WTC11 (cell line): ENCODE results near the gene FCN1. TPM values are rescaled to one million over a fixed set of nuclear protein-coding genes. Genes with fewer than 3 reads are reported as not detected.

ENCODE experiments used
- ATAC-seq: fragments of 200-7000 bp; cut with Tn5 transposase; 2 replicates; pipeline ENCODE4 v1.10.0; 2021; ENCODE audit warnings: mild to moderate bottlenecking, moderate library complexity
- CTCF ChIA-PET: fragments of 300-600 bp; sonication (Branson Sonifier 250); formaldehyde crosslinking; loops from one replicate; lab custom pipeline; 2021; ENCODE audit warnings: antibody characterized with exemption; lab: Charles Lee
- POLR2A ChIA-PET: fragments of 350-600 bp; sonication (Branson Sonifier 250); formaldehyde crosslinking; loops from one replicate; lab custom pipeline; 2021; ENCODE audit warnings: antibody characterized with exemption; lab: Charles Lee
- DNase-seq: peaks from one replicate; pipeline ENCODE4 v3.0.0; 2021; ENCODE audit warnings: low spot score
- H3K27ac Mint-ChIP-seq: 2 replicates; pipeline ENCODE4 v1.8.0; 2021; ENCODE audit warnings: mixed read lengths
- H3K27me3 Mint-ChIP-seq: 2 replicates; pipeline ENCODE4 v1.8.0; 2021; ENCODE audit warnings: low read depth, mild to moderate bottlenecking, moderate library complexity, mixed read lengths
- H3K36me3 Mint-ChIP-seq: 2 replicates; pipeline ENCODE4 v1.8.0; 2021; ENCODE audit warnings: mixed read lengths
- H3K4me1 Mint-ChIP-seq: 2 replicates; pipeline ENCODE4 v1.8.0; 2022; ENCODE audit warnings: mixed read lengths
- H3K4me3 Mint-ChIP-seq: 2 replicates; pipeline ENCODE4 v1.8.0; 2021; ENCODE audit warnings: mild to moderate bottlenecking, moderate library complexity, mixed read lengths
- H3K9me3 Mint-ChIP-seq: 2 replicates; pipeline ENCODE4 v1.8.0; 2021; ENCODE audit warnings: mixed read lengths
- CREB1 ChIP-seq: sonication (generic); formaldehyde crosslinking; IDR thresholded peaks from 2 replicates; pipeline ENCODE4 v1.8.0; 2023; ENCODE audit warnings: mild to moderate bottlenecking, missing genetic modification reagents
- CREM ChIP-seq: sonication (generic); formaldehyde crosslinking; IDR thresholded peaks from 2 replicates; pipeline ENCODE4 v1.8.1; 2022; ENCODE audit warnings: mild to moderate bottlenecking, missing genetic modification reagents, moderate library complexity
- ESRRA ChIP-seq: sonication (generic); formaldehyde crosslinking; IDR thresholded peaks from 2 replicates; pipeline ENCODE4 v1.8.1; 2022; ENCODE audit warnings: mild to moderate bottlenecking, missing genetic modification reagents, borderline replicate concordance
- JAZF1 ChIP-seq: fragments of 250-450 bp; sonication (Bioruptor Pico); IDR thresholded peaks from 2 replicates; pipeline ENCODE4 v1.9.0; 2021; ENCODE audit warnings: moderate library complexity, mild to moderate bottlenecking, inconsistent platforms
- MXD4 ChIP-seq: fragments of 250-450 bp; sonication (Bioruptor Pico); IDR thresholded peaks from 2 replicates; pipeline ENCODE4 v1.8.0; 2021; ENCODE audit warnings: mild to moderate bottlenecking, moderate library complexity, borderline replicate concordance
- NFE2L1 ChIP-seq: sonication (generic); formaldehyde crosslinking; IDR thresholded peaks from 2 replicates; pipeline ENCODE4 v1.8.1; 2023; ENCODE audit warnings: missing genetic modification reagents
- NR2C2 ChIP-seq: sonication (generic); formaldehyde crosslinking; IDR thresholded peaks from 2 replicates; pipeline ENCODE4 v1.8.0; 2022; ENCODE audit warnings: mild to moderate bottlenecking, missing genetic modification reagents
- PRRX2 ChIP-seq: fragments of 250-450 bp; sonication (Bioruptor Pico); IDR thresholded peaks from 2 replicates; pipeline ENCODE4 v1.8.0; 2021; ENCODE audit warnings: mild to moderate bottlenecking
- ZNF138 ChIP-seq: sonication (generic); formaldehyde crosslinking; conservative IDR thresholded peaks from 2 replicates; pipeline ENCODE4 v1.8.1; 2022; ENCODE audit warnings: mild to moderate bottlenecking, moderate library complexity, missing genetic modification reagents
- ZNF219 ChIP-seq: sonication (generic); formaldehyde crosslinking; IDR thresholded peaks from 2 replicates; pipeline ENCODE4 v1.8.0; 2023; ENCODE audit warnings: missing genetic modification reagents, mild to moderate bottlenecking, borderline replicate concordance
- ZNF263 ChIP-seq: sonication (generic); formaldehyde crosslinking; IDR thresholded peaks from 2 replicates; pipeline ENCODE4 v1.8.1; 2022; ENCODE audit warnings: low read depth, mild to moderate bottlenecking, moderate library complexity, missing genetic modification reagents
- ZNF671 ChIP-seq: fragments of 250-450 bp; sonication (Bioruptor Pico); IDR thresholded peaks from 2 replicates; pipeline ENCODE4 v1.8.0; 2021; ENCODE audit warnings: mild to moderate bottlenecking
- total RNA-seq: library from RNA; stranded (reverse); gene quantifications from 3 replicates; pipeline ENCODE4 v1.2.3, GENCODE V29; 2021
- TF ChIP-seq, protein P1 (sequence below): sonication (generic); formaldehyde crosslinking; conservative IDR thresholded peaks from 2 replicates; pipeline ENCODE4 v1.8.1; 2023; ENCODE audit warnings: mild to moderate bottlenecking, low read depth, missing genetic modification reagents, moderate library complexity
- TF ChIP-seq, protein P2 (sequence below): sonication (generic); formaldehyde crosslinking; IDR thresholded peaks from 2 replicates; pipeline ENCODE4 v1.8.0; 2022; ENCODE audit warnings: mild to moderate bottlenecking, missing genetic modification reagents
- TF ChIP-seq, protein P3 (sequence below): sonication (generic); formaldehyde crosslinking; IDR thresholded peaks from 2 replicates; pipeline ENCODE4 v1.8.0; 2023; ENCODE audit warnings: missing genetic modification reagents, mild to moderate bottlenecking, borderline replicate concordance
- TF ChIP-seq, protein P4 (sequence below): fragments of 250-450 bp; sonication (Bioruptor Pico); IDR thresholded peaks from 2 replicates; pipeline ENCODE4 v1.9.0; 2021; ENCODE audit warnings: moderate library complexity, mild to moderate bottlenecking, inconsistent platforms, borderline replicate concordance

The FCN1 gene
- total RNA-seq, 1 experiment from 2014 or later, result not detected

DNA sequence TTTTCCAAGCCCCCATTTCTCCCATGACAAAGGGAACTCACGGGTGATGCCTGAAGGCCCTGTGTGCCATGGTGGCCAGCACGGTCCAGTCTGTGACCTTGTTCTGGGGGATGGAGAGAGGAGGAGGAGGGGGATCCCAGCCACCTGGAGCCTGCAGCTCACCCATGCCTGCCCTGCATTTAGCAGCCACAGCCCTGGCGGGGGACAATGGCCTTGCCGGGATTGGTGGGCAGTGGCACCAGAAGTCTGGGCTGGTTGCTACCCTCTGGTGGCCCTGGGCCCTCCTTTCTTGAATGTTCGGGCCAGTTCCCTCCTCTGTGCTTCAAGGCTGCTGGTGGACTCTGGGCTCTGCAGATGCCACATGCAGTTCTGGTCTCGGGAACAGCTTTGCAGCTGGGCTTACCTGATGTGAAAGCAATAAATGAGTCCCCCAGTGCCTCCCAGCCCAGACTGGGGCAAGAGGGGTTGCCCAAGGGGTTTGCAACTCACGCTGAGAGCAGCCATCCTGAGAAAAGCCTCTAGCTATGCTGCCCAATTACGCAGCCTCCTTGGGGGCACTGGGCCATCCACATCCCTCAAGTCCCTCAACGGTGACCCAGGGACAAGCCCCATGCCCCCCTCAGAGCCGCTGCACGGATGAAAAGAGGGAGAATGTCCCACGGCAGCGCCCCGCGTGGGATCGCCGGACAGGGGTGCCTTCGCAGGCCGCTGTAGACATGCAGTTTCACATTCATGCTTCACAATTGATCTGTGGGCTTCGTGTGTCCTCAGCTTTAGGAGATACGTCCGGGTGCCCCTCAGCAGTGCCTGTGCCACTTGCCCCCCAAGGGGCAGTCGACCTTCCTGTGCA is 49.2 kb upstream of the FCN1 start:
- DNase-seq (no peak), ATAC-seq (no peak)
- Mint-ChIP-seq H3K36me3 (no peaks in the 10 kb centered on the region), H3K9me3 (peaks cover 6% of the 10 kb centered on the region; the same call in 1 of the 2 replicates), H3K27ac (no peak overlapping the region), H3K27me3 (peaks cover 3% of the 10 kb centered on the region), H3K4me1 (peaks cover 12% of the 10 kb centered on the region), H3K4me3 (no peak overlapping the region)
- TF ChIP-seq PRRX2 (CRISPR knock-in tag) (no peak), CREM (CRISPR knock-in tag) (no peak), ZNF138 (CRISPR knock-in tag) (no peak), ZNF671 (CRISPR knock-in tag) (no peak), NR2C2 (no peak), ESRRA (CRISPR knock-in tag) (no peak), ZNF263 (CRISPR knock-in tag) (no peak), ZNF219 (CRISPR knock-in tag) (no peak)
- TF ChIP-seq, protein P1, sequence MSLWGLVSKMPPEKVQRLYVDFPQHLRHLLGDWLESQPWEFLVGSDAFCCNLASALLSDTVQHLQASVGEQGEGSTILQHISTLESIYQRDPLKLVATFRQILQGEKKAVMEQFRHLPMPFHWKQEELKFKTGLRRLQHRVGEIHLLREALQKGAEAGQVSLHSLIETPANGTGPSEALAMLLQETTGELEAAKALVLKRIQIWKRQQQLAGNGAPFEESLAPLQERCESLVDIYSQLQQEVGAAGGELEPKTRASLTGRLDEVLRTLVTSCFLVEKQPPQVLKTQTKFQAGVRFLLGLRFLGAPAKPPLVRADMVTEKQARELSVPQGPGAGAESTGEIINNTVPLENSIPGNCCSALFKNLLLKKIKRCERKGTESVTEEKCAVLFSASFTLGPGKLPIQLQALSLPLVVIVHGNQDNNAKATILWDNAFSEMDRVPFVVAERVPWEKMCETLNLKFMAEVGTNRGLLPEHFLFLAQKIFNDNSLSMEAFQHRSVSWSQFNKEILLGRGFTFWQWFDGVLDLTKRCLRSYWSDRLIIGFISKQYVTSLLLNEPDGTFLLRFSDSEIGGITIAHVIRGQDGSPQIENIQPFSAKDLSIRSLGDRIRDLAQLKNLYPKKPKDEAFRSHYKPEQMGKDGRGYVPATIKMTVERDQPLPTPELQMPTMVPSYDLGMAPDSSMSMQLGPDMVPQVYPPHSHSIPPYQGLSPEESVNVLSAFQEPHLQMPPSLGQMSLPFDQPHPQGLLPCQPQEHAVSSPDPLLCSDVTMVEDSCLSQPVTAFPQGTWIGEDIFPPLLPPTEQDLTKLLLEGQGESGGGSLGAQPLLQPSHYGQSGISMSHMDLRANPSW (CRISPR knock-in tag), result no peak
- TF ChIP-seq, protein P2, sequence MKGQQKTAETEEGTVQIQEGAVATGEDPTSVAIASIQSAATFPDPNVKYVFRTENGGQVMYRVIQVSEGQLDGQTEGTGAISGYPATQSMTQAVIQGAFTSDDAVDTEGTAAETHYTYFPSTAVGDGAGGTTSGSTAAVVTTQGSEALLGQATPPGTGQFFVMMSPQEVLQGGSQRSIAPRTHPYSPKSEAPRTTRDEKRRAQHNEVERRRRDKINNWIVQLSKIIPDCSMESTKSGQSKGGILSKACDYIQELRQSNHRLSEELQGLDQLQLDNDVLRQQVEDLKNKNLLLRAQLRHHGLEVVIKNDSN (CRISPR knock-in tag), result no peak
- TF ChIP-seq, protein P3, sequence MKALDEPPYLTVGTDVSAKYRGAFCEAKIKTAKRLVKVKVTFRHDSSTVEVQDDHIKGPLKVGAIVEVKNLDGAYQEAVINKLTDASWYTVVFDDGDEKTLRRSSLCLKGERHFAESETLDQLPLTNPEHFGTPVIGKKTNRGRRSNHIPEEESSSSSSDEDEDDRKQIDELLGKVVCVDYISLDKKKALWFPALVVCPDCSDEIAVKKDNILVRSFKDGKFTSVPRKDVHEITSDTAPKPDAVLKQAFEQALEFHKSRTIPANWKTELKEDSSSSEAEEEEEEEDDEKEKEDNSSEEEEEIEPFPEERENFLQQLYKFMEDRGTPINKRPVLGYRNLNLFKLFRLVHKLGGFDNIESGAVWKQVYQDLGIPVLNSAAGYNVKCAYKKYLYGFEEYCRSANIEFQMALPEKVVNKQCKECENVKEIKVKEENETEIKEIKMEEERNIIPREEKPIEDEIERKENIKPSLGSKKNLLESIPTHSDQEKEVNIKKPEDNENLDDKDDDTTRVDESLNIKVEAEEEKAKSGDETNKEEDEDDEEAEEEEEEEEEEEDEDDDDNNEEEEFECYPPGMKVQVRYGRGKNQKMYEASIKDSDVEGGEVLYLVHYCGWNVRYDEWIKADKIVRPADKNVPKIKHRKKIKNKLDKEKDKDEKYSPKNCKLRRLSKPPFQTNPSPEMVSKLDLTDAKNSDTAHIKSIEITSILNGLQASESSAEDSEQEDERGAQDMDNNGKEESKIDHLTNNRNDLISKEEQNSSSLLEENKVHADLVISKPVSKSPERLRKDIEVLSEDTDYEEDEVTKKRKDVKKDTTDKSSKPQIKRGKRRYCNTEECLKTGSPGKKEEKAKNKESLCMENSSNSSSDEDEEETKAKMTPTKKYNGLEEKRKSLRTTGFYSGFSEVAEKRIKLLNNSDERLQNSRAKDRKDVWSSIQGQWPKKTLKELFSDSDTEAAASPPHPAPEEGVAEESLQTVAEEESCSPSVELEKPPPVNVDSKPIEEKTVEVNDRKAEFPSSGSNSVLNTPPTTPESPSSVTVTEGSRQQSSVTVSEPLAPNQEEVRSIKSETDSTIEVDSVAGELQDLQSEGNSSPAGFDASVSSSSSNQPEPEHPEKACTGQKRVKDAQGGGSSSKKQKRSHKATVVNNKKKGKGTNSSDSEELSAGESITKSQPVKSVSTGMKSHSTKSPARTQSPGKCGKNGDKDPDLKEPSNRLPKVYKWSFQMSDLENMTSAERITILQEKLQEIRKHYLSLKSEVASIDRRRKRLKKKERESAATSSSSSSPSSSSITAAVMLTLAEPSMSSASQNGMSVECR (CRISPR knock-in tag), result no peak
- CTCF ChIA-PET, result interaction anchor here (0.9 to 1.8 kb wide), 3 partner anchors 16 to 188 kb away, joined by 3 to 8 read pairs (median 3); no protein-coding TSS in a partner anchor
- POLR2A ChIA-PET, result no interaction called here

DNA sequence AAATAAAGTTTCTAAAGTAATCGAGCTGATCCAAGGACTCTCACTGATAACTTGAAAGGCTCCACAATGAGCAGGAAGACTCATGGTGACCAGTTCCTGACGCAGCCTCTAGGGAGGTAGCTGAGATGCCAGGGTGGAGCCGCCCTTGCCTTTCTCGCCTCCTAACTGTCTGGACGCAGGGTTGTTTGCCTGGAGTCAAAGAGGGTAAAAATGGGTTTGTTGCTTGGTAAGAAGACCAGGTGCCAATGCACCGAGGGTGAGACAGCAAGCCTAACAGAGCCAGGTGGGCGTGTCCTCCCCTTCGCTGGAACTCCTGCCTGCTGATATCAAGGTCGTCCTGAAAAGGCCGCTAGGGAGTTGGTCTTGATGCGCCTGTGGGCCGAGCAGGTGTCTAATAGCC is 48.6 kb upstream of the FCN1 start:
- Mint-ChIP-seq H3K9me3 (peaks cover 6% of the 10 kb centered on the region; the same call in 1 of the 2 replicates), H3K4me1 (peaks cover 12% of the 10 kb centered on the region), H3K27me3 (no peaks in the 10 kb centered on the region; the same call in 1 of the 2 replicates), H3K27ac (no peak overlapping the region), H3K36me3 (no peaks in the 10 kb centered on the region), H3K4me3 (no peak overlapping the region)
- DNase-seq (no peak), ATAC-seq (no peak)
- ChIA-PET CTCF (interaction anchor here (1.0 to 1.8 kb wide), 2 partner anchors 16 to 188 kb away, joined by 3 to 8 read pairs; no protein-coding TSS in a partner anchor), POLR2A (no interaction called here)
- TF ChIP-seq NFE2L1 (CRISPR knock-in tag) (no peak), CREB1 (CRISPR knock-in tag) (no peak), ZNF138 (CRISPR knock-in tag) (no peak), JAZF1 (CRISPR knock-in tag) (no peak), MXD4 (CRISPR knock-in tag) (no peak)
- TF ChIP-seq, protein P4, sequence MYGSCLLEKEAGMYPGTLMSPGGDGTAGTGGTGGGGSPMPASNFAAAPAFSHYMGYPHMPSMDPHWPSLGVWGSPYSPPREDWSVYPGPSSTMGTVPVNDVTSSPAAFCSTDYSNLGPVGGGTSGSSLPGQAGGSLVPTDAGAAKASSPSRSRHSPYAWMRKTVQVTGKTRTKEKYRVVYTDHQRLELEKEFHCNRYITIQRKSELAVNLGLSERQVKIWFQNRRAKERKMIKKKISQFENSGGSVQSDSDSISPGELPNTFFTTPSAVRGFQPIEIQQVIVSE (CRISPR knock-in tag), result no peak
- TF ChIP-seq, protein P3 (CRISPR knock-in tag), result no peak
